Pons (tissue), 1 donor: ENCODE data around the gene INTS11.

ENCODE experiments used
- DNase-seq: peaks from one replicate; pipeline ENCODE4 v3.0.0-alpha.2; 2016; ENCODE audit warnings: low spot score

Gene INTS11

GRCh38 chr1:1285102-1285571 lies 39.3 kb downstream of the INTS11 start:
- DNase-seq = no peak

- no peak for DNase-seq
Observed at GRCh38 chr1:1284221-1285101, 40.0 kb downstream of the INTS11 start.

- no peak for DNase-seq
Observed at GRCh38 chr1:1283821-1284220, 40.6 kb downstream of the INTS11 start.

- DNase-seq = no peak
Observed at GRCh38 chr1:1282998-1283397, 41.5 kb downstream of the INTS11 start.

- no peak for DNase-seq
Observed at GRCh38 chr1:1281533-1282321, 42.7 kb downstream of the INTS11 start.

GRCh38 chr1:1280782-1281481 lies 43.5 kb downstream of the INTS11 start:
- no peak for DNase-seq

GRCh38 chr1:1279028-1279427 lies 45.4 kb downstream of the INTS11 start:
- no peak for DNase-seq

GRCh38 chr1:1278620-1279019 lies 45.8 kb downstream of the INTS11 start:
- no peak for DNase-seq

GRCh38 chr1:1275836-1276235 lies 48.6 kb downstream of the INTS11 start:
- DNase-seq = no peak

- DNase-seq = no peak
Observed at GRCh38 chr1:1274931-1275431, 49.5 kb downstream of the INTS11 start.

- DNase-seq = no peak
Observed at GRCh38 chr1:1274299-1274930, 50.0 kb downstream of the INTS11 start.

GRCh38 chr1:1273512-1274298 lies 50.8 kb downstream of the INTS11 start, which contains the start of gene UBE2J2:
Gene UBE2J2 (minus strand): TSS chr1:1273854. CDS start chr1:1267992, 5,862 bp downstream.
- peak; percentile 73 for DNase-seq

GRCh38 chr1:1273209-1273511 lies 51.3 kb downstream of the INTS11 start:
- no peak for DNase-seq

- no peak for DNase-seq
Observed at GRCh38 chr1:1272341-1273208, 51.9 kb downstream of the INTS11 start.

GRCh38 chr1:1270813-1271212 lies 53.6 kb downstream of the INTS11 start:
- no peak for DNase-seq

GRCh38 chr1:1268284-1268682 lies 56.2 kb downstream of the INTS11 start:
- no peak for DNase-seq

- DNase-seq = no peak
Observed at GRCh38 chr1:1267488-1268283, 56.8 kb downstream of the INTS11 start.

- DNase-seq = no peak
Observed at GRCh38 chr1:1264868-1265272, 59.6 kb downstream of the INTS11 start.

GRCh38 chr1:1264026-1264425 lies 60.4 kb downstream of the INTS11 start:
- no peak for DNase-seq
